ENCODE results near the gene PRAMEF1.

- TF ChIP-seq CTCF (conservative IDR thresholded peaks at IDR 0.05; ENCODE audit: low read depth, low read length), result no peak
- TF ChIP-seq POLR2A (IDR thresholded peaks at IDR 0.05; ENCODE audit: low read depth, low read length), result no peak
- TF ChIP-seq RCOR1 (IDR thresholded peaks at IDR 0.05; ENCODE audit: insufficient replicate concordance, low read length), result no peak
- no peak for TF ChIP-seq RFX5 (IDR thresholded peaks at IDR 0.05; ENCODE audit: low read depth, low read length)
Observed at GRCh38 chr1:12809933-12810332, 18.7 kb downstream of the PRAMEF1 start.

All from IMR-90 (cell line).